MM.1S (cell line): ENCODE measurements around the gene PDXK.

Experiments used
- DNase-seq: peaks from one replicate; pipeline ENCODE4 v3.0.0-alpha.2; 2015
- H2AFZ ChIP-seq: fragments of 300-600 bp; sonication (generic); 2 replicates; pipeline ENCODE4 v1.6.0; 2016; ENCODE audit warnings: antibody characterized with exemption, low read length
- H3F3A ChIP-seq: fragments of 300-600 bp; sonication (generic); 2 replicates; pipeline ENCODE4 v1.6.1; 2016; ENCODE audit warnings: mild to moderate bottlenecking, antibody characterized with exemption, low read length, moderate library complexity, mixed read lengths; ENCODE audit not compliant: insufficient read depth
- H3K27ac ChIP-seq: fragments of 300-600 bp; sonication (generic); 2 replicates; pipeline ENCODE4 v1.5.1; 2016; ENCODE audit warnings: mild to moderate bottlenecking, low read length
- H3K27me3 ChIP-seq: fragments of 300-600 bp; sonication (generic); replicated peaks from 2 replicates; pipeline ENCODE4 v1.6.0; 2016; ENCODE audit warnings: low read length; ENCODE audit not compliant: insufficient read depth
- H3K36me3 ChIP-seq: fragments of 300-600 bp; sonication (generic); replicated peaks from 2 replicates; pipeline ENCODE4 v1.6.1; 2016; ENCODE audit warnings: mild to moderate bottlenecking, low read length, mixed read lengths; ENCODE audit not compliant: insufficient read depth
- H3K4me1 ChIP-seq: fragments of 300-600 bp; sonication (generic); 2 replicates; pipeline ENCODE4 v1.6.1; 2016; ENCODE audit warnings: low read length, mixed read lengths
- H3K4me2 ChIP-seq: fragments of 300-600 bp; sonication (generic); 2 replicates; pipeline ENCODE4 v1.6.0; 2016; ENCODE audit warnings: low read depth, low read length
- H3K4me3 ChIP-seq: fragments of 300-600 bp; sonication (generic); 2 replicates; pipeline ENCODE4 v1.5.1; 2016; ENCODE audit warnings: low read length, mixed read lengths
- H3K79me2 ChIP-seq: fragments of 300-600 bp; sonication (generic); 2 replicates; pipeline ENCODE4 v1.6.1; 2016; ENCODE audit warnings: mixed run types, low read length, mixed read lengths
- H3K9ac ChIP-seq: fragments of 300-600 bp; sonication (generic); 2 replicates; pipeline ENCODE4 v1.6.1; 2016; ENCODE audit warnings: low read length, mixed read lengths
- H3K9me2 ChIP-seq: fragments of 300-600 bp; sonication (generic); replicated peaks from 2 replicates; pipeline ENCODE4 v1.6.1; 2016; ENCODE audit warnings: mild to moderate bottlenecking, low read length, mixed read lengths; ENCODE audit not compliant: insufficient read depth
- H3K9me3 ChIP-seq: fragments of 300-600 bp; sonication (generic); replicated peaks from 2 replicates; pipeline ENCODE4 v1.6.1; 2016; ENCODE audit warnings: mild to moderate bottlenecking, low read length, mixed read lengths; ENCODE audit not compliant: insufficient read depth
- H4K20me1 ChIP-seq: fragments of 300-600 bp; sonication (generic); 2 replicates; pipeline ENCODE4 v1.6.1; 2016; ENCODE audit warnings: mild to moderate bottlenecking, low read length, moderate library complexity, mixed read lengths; ENCODE audit not compliant: insufficient read depth
- CTCF ChIP-seq: fragments of 300-600 bp; sonication (generic); IDR thresholded peaks from 2 replicates; pipeline ENCODE4 v1.5.1; 2016; ENCODE audit warnings: antibody characterized with exemption, low read length, mixed read lengths
- EZH2 ChIP-seq: fragments of 300-600 bp; sonication (generic); optimal IDR thresholded peaks from 2 replicates; pipeline ENCODE3; 2017; ENCODE audit warnings: low read depth, mild to moderate bottlenecking, antibody characterized with exemption, low read length, mixed read lengths
- EZH2phosphoT487 ChIP-seq: fragments of 300-600 bp; sonication (generic); IDR thresholded peaks from 2 replicates; pipeline ENCODE4 v1.6.1; 2018; ENCODE audit warnings: antibody characterized with exemption, low read length

Gene PDXK

GRCh38 chr21:43761886-43762285, 43.0 kb downstream of the PDXK start:
- Histone ChIP-seq H4K20me1 (no peaks in the 10 kb centered on the region), H3K27ac (no peak overlapping the region), H3K36me3 (0 out of 2 replicates have a peak, but pooled peaks cover 6% of the 10 kb centered on the region), H3K9me3 (no peaks in the 10 kb centered on the region), H3K27me3 (no peaks in the 10 kb centered on the region), H3K9ac (no peak overlapping the region), H3F3A (no peaks in the 10 kb centered on the region), H2AFZ (no peak overlapping the region), H3K4me3 (no peak overlapping the region), H3K79me2 (peaks cover 1% of the 10 kb centered on the region; the same call in 1 of the 2 replicates), H3K4me1 (no peaks in the 10 kb centered on the region), H3K4me2 (no peak overlapping the region), H3K9me2 (no peaks in the 10 kb centered on the region)
- TF ChIP-seq EZH2phosphoT487 = no peak
- TF ChIP-seq CTCF = no peak
- TF ChIP-seq EZH2 = no peak
- no peak for DNase-seq

GRCh38 chr21:43762303-43763128, 43.6 kb downstream of the PDXK start:
- Histone ChIP-seq H3K27ac (no peak overlapping the region), H3K79me2 (no peaks in the 10 kb centered on the region), H3F3A (no peaks in the 10 kb centered on the region), H4K20me1 (no peaks in the 10 kb centered on the region), H2AFZ (no peak overlapping the region), H3K9ac (no peak overlapping the region), H3K9me3 (no peaks in the 10 kb centered on the region), H3K27me3 (no peaks in the 10 kb centered on the region), H3K4me1 (no peaks in the 10 kb centered on the region), H3K9me2 (no peaks in the 10 kb centered on the region), H3K4me2 (no peak overlapping the region), H3K4me3 (no peak overlapping the region), H3K36me3 (0 out of 2 replicates have a peak, but pooled peaks cover 3% of the 10 kb centered on the region)
- TF ChIP-seq CTCF (no peak), EZH2 (no peak), EZH2phosphoT487 (no peak)
- DNase-seq = no peak

GRCh38 chr21:43763901-43764523, 45.1 kb downstream of the PDXK start:
- Histone ChIP-seq H3K9me3 (no peaks in the 10 kb centered on the region), H3K27ac (no peak overlapping the region), H3K9ac (no peak overlapping the region), H3K4me3 (no peak overlapping the region), H3K27me3 (no peaks in the 10 kb centered on the region), H4K20me1 (no peaks in the 10 kb centered on the region), H3K4me2 (no peak overlapping the region), H3K36me3 (0 out of 2 replicates have a peak, but pooled peaks cover 3% of the 10 kb centered on the region), H3K79me2 (no peaks in the 10 kb centered on the region), H3K4me1 (no peaks in the 10 kb centered on the region), H3F3A (peaks cover 3% of the 10 kb centered on the region; the same call in 1 of the 2 replicates), H2AFZ (no peak overlapping the region), H3K9me2 (no peaks in the 10 kb centered on the region)
- DNase-seq = no peak
- TF ChIP-seq EZH2 (no peak), EZH2phosphoT487 (no peak), CTCF (no peak)
